ENCODE data around the gene LNX2. TPM values are rescaled to one million over a fixed set of nuclear protein-coding genes. Genes with fewer than 3 reads are reported as not detected.
"Not testable (repeated sequence)": the region's sequence is repeated elsewhere in the genome, so short reads cannot be mapped to it uniquely, and the experiment has no call there.

Gene LNX2
- total RNA-seq, 1 experiment from 2014 or later, result 4.1 TPM

GRCh38 chr13:27639186-27639585 is 18.9 kb upstream of the LNX2 start:
- in situ Hi-C loops (cut with HindIII; ENCODE audit: low pct_unique_long_range_greater_than_20kb, low sequenced_read_pairs), result no loop called here
- DNase-seq (ENCODE audit: low read depth), result no peak

- no peak for DNase-seq (ENCODE audit: low read depth)
- in situ Hi-C loops (cut with HindIII; ENCODE audit: low pct_unique_long_range_greater_than_20kb, low sequenced_read_pairs), result no loop called here
Measured at GRCh38 chr13:27638521-27638920, 18.2 kb upstream of the LNX2 start.

GRCh38 chr13:27638001-27638400 is 17.7 kb upstream of the LNX2 start:
- in situ Hi-C loops (cut with HindIII; ENCODE audit: low pct_unique_long_range_greater_than_20kb, low sequenced_read_pairs), result no loop called here
- no peak for DNase-seq (ENCODE audit: low read depth)

- in situ Hi-C loops (cut with HindIII; ENCODE audit: low pct_unique_long_range_greater_than_20kb, low sequenced_read_pairs), result no loop called here
- no peak for DNase-seq (ENCODE audit: low read depth)
Measured at GRCh38 chr13:27637289-27637626, 16.9 kb upstream of the LNX2 start.

GRCh38 chr13:27636589-27637288 is 16.4 kb upstream of the LNX2 start:
- in situ Hi-C loops (cut with HindIII; ENCODE audit: low pct_unique_long_range_greater_than_20kb, low sequenced_read_pairs), result no loop called here

GRCh38 chr13:27635266-27635665 is 14.9 kb upstream of the LNX2 start:
- in situ Hi-C loops (cut with HindIII; ENCODE audit: low pct_unique_long_range_greater_than_20kb, low sequenced_read_pairs), result no loop called here
- no peak for DNase-seq (ENCODE audit: low read depth)

More at GRCh38 chr13:27636589-27637288, 16.4 kb upstream of the LNX2 start:
- no peak for DNase-seq (ENCODE audit: low read depth)

GRCh38 chr13:27634791-27635190 is 14.5 kb upstream of the LNX2 start:
- in situ Hi-C loops (cut with HindIII; ENCODE audit: low pct_unique_long_range_greater_than_20kb, low sequenced_read_pairs), result no loop called here
- DNase-seq (ENCODE audit: low read depth), result no peak

- no peak for DNase-seq (ENCODE audit: low read depth)
- in situ Hi-C loops (cut with HindIII; ENCODE audit: low pct_unique_long_range_greater_than_20kb, low sequenced_read_pairs), result no loop called here
Measured at GRCh38 chr13:27634231-27634630, 13.9 kb upstream of the LNX2 start.

GRCh38 chr13:27632648-27633047 is 12.3 kb upstream of the LNX2 start:
- in situ Hi-C loops (cut with HindIII; ENCODE audit: low pct_unique_long_range_greater_than_20kb, low sequenced_read_pairs), result no loop called here
- no peak for DNase-seq (ENCODE audit: low read depth)

- in situ Hi-C loops (cut with HindIII; ENCODE audit: low pct_unique_long_range_greater_than_20kb, low sequenced_read_pairs), result no loop called here
- DNase-seq (ENCODE audit: low read depth), result no peak
Measured at GRCh38 chr13:27632214-27632613, 11.9 kb upstream of the LNX2 start.

GRCh38 chr13:27631665-27632064 is 11.3 kb upstream of the LNX2 start:
- no peak for DNase-seq (ENCODE audit: low read depth)
- in situ Hi-C loops (cut with HindIII; ENCODE audit: low pct_unique_long_range_greater_than_20kb, low sequenced_read_pairs), result no loop called here

GRCh38 chr13:27631156-27631555 is 10.8 kb upstream of the LNX2 start:
- in situ Hi-C loops (cut with HindIII; ENCODE audit: low pct_unique_long_range_greater_than_20kb, low sequenced_read_pairs), result no loop called here
- no peak for DNase-seq (ENCODE audit: low read depth)

- in situ Hi-C loops (cut with HindIII; ENCODE audit: low pct_unique_long_range_greater_than_20kb, low sequenced_read_pairs); DNase-seq (ENCODE audit: low read depth): not testable (repeated sequence)
Measured at GRCh38 chr13:27628766-27629165, 8.4 kb upstream of the LNX2 start.

- no peak for DNase-seq (ENCODE audit: low read depth)
- in situ Hi-C loops (cut with HindIII; ENCODE audit: low pct_unique_long_range_greater_than_20kb, low sequenced_read_pairs), result no loop called here
Measured at GRCh38 chr13:27628081-27628480, 7.8 kb upstream of the LNX2 start.

- in situ Hi-C loops (cut with HindIII; ENCODE audit: low pct_unique_long_range_greater_than_20kb, low sequenced_read_pairs), result no loop called here
- no peak for DNase-seq (ENCODE audit: low read depth)
Measured at GRCh38 chr13:27627380-27627779, 7.1 kb upstream of the LNX2 start.

- no peak for DNase-seq (ENCODE audit: low read depth)
- in situ Hi-C loops (cut with HindIII; ENCODE audit: low pct_unique_long_range_greater_than_20kb, low sequenced_read_pairs), result no loop called here
Measured at GRCh38 chr13:27625839-27626238, 5.5 kb upstream of the LNX2 start.

GRCh38 chr13:27624071-27624470 is 3.7 kb upstream of the LNX2 start:
- in situ Hi-C loops (cut with HindIII; ENCODE audit: low pct_unique_long_range_greater_than_20kb, low sequenced_read_pairs), result no loop called here

GRCh38 chr13:27622881-27623280 is 2.6 kb upstream of the LNX2 start:
- DNase-seq (ENCODE audit: low read depth), result no peak

More at GRCh38 chr13:27624071-27624470, 3.7 kb upstream of the LNX2 start:
- no peak for DNase-seq (ENCODE audit: low read depth)

GRCh38 chr13:27622102-27622820 is 1.9 kb upstream of the LNX2 start:
- in situ Hi-C loops (cut with HindIII; ENCODE audit: low pct_unique_long_range_greater_than_20kb, low sequenced_read_pairs), result no loop called here
- DNase-seq (ENCODE audit: low read depth), result peak; percentile 31

More at GRCh38 chr13:27622881-27623280, 2.6 kb upstream of the LNX2 start:
- in situ Hi-C loops (cut with HindIII; ENCODE audit: low pct_unique_long_range_greater_than_20kb, low sequenced_read_pairs), result no loop called here
